ENCODE measurements around the gene LMO7.
"Not testable (repeated sequence)": the region's sequence is repeated elsewhere in the genome, so short reads cannot be mapped to it uniquely, and the experiment has no call there.

LMO7 gene

DNA sequence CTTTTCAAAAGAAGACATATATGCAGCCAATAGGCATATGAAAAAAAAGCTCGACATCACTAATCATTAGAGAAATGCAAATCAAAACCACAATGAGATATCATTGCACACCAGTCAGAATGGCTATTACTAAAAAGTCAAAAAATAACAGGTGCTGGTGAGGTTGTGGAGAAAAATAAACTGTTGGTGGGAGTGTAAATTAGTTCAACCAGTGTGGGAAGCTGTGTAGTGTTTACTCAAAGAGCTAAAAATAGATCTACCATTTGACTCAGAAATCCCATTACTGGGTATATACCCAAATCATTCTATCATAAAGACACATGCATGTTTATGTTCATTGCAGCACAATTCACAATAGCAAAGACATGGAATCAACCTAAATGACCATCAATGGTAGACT is 106.9 kb downstream of the LMO7 start:
- not testable (repeated sequence) for DNase-seq (ENCODE audit: low spot score)

DNA sequence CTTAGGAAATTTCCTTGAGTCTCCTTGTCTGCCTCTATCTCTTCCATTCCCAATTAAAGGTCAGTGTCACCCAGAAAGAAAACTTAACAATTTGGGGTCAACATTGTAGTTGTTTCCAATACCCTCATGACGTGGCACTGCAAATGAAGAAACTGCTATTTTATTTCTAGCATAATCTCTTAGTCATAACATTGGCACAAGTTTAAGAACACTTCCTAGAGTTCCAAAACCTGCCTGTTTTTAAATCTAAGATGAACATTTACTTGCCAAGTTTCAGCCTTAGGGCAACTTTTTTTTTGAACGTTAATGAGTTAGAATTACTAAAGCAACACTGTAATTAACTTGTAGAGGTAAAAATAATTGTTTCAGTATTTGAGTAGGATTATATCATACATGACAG is 108.0 kb downstream of the LMO7 start:
- no peak for DNase-seq (ENCODE audit: low spot score)

DNA sequence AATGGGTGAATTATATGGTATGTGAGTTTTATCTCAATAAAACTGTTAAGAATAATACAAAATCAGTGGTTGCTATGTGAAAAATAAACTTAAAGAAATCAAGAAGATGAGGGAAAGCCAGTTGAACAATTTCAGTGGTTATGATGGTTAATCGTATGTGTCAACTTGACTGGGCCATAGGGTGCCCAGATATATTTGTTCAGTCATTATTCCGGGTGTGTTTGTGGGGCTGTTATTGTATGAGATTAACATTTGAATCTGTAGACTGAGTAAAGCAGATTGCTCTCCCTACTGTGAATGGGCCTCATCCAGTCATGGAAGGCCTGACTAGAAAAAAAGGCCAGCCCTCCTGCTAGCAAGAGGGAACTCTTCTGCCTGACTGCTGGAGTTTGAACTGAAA is 109.3 kb downstream of the LMO7 start:
- DNase-seq (ENCODE audit: low spot score) = no peak

DNA sequence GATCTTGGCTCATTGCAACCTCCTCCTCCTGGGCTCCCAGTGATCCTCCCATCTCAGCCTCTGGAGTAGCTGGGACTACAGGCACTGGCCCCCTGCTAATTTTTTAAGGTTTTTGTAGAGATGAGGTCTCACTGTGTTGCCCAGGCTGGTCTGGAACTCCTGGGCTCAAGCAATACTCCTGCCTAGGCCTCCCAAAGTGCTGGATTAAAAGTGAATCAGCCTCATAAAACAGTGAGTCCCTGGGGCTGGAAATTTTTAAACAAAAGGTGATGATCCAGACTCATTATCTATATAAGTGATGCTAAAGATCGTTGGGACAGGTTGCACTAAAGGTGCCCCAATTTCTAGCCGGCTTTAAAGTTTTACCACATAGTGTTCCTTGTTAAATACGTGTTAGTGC is 112.7 kb downstream of the LMO7 start:
- no peak for DNase-seq (ENCODE audit: low spot score)

DNA sequence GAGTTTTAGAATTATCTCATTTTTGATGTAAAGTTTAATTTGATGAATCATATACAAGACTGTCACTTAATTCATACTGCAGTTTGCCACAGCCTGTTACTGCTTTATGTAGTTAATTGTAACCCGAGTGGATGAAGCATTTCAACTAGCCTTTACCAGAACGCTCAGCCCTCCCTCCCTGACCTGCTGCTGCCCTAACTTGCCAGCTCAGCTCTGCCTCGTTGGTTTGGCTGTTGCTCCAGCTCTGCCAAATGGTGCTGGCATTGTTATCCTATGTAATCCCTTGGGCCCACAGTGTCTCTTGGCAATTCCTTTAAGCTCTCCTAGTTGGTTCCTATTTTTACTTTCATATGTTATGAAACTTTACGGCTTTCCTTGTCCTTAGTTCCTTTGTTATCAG is 113.3 kb downstream of the LMO7 start:
- no peak for DNase-seq (ENCODE audit: low spot score)

DNA sequence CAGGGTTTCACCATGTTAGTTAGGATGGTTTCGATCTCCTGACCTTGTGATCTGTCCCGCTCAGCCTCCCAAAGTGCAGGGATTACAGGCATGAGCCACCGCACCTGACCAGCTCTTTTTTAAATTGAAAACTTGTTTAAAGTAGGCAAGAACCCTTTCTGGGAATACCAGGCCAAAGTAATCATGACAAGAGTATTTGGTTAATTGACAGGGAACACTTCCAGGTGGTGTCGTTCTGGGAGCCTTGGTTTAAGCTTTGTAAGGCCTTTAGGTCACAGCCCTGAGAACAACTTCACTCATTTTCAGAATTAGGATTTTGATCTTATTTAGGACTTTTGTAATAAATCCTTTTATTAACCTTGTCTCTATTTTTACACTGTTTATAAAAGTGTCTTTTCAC is 115.2 kb downstream of the LMO7 start:
- no peak for DNase-seq (ENCODE audit: low spot score)

DNA sequence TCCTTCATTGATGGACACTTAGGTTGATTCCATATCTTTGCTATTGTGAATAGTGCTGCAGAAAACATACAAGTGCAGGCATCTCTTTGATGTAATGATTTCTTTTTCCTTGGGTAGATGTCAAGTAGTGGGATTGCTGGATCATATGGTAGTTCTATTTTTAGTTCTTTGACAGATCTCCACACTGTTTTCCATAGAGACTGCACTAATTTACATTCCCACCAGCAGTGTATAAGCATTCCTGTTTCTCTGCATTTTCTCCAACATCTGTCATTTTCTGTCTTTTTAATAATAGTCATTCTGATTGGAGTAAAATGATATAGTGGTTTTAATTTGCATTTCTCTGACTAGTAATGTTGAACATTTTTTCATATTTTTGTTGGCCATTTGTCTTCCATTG is 116.7 kb downstream of the LMO7 start:
- no peak for DNase-seq (ENCODE audit: low spot score)

DNA sequence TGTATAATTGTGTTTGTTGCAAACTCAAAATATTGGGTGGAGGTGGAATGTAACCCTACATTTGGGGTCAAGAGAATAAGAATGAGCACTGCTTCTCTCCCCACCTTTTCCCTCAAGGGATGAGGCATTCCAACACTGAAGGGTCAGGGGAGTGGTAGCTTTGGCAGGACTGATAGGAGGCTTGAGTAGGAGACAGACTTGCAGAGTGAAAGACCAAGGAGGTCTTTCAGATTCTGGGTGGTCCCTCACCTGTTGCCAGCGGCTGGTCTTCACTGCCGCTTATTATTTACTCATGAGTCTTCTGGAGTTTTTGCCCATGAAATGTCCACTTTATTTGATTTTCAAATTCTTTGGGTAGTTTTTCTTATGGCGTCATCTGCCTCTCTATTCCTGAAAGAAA is 118.8 kb downstream of the LMO7 start:
- DNase-seq (ENCODE audit: low spot score) = no peak

DNA sequence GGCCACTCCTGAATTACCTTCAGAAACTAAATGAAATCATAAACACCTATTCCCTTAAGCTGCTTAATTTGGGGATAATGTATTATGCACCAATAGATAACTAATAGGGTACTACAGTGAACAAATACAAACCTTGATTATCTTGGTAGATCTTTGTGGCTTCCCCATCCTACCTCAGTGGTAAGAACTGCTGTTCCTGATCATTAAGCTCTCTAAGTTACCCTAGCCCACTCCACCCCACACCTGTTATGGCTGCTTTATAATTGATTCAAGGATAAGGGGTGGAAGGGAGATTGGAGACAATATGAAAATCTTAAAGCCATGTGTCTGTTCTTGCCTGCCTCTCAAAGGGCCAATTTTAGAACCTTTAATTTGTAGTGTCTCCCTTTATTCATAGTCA is 121.2 kb downstream of the LMO7 start:
- no peak for DNase-seq (ENCODE audit: low spot score)

DNA sequence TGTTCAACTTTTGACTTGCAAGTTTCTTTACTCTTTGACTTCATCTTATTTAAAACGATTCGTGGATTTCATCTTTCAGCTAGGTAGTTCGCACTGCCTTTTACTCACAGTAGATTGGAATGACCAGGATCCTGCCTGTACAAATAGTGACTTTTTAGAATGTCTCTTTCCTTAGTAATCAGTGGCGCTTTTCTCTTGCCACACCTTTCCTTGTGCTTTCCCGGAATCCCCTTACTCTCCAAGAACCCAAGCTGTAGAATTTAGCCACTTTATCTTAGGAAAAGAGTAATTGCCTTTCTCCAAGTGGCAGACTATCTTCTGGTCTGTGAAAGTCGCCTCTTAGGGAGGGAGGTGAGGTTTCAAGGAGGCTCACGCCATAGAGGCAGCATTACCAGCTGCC is 123.4 kb downstream of the LMO7 start:
- no peak for DNase-seq (ENCODE audit: low spot score)

DNA sequence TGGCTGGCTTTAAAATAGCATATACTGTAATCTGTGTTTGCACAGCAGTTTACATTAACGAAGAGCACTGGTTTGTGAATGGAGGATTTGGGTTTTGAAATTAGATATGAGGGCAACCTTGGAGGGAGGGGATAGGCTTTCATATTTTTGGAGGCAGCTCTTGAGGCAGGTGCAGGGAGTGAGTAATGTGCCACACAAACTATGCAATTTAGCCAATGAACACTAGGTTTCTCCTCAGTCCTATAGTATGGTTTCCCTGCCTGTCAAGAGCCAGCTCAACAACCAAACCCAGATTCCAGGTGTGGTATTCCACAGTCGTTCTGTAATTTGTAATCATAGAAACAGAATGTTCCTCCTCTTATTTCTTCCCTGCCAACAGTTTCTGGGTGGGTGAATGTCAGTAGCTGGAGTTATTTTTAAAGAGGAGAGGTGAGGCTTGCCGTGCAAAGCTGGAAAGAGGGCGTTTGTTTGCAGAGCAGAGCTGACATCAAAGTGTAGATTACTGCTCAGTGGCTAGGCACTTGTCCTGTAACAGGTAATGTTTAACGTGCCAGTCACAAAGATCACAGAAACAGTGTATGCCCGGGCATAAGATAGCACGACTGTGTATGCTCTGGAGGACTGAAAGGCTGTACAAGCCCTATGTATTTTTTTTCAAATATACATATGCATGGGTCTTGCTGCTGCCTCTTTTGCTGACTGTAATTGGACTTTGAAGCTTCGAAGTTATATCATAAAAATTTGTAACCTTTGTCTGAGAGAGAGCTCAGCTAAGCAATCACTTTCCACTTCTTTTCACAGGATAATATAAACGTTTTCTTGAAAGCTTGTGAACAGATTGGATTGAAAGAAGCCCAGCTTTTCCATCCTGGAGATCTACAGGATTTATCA is 124.2 kb downstream of the LMO7 start:
- DNase-seq (ENCODE audit: low spot score) = peak; percentile 92

DNA sequence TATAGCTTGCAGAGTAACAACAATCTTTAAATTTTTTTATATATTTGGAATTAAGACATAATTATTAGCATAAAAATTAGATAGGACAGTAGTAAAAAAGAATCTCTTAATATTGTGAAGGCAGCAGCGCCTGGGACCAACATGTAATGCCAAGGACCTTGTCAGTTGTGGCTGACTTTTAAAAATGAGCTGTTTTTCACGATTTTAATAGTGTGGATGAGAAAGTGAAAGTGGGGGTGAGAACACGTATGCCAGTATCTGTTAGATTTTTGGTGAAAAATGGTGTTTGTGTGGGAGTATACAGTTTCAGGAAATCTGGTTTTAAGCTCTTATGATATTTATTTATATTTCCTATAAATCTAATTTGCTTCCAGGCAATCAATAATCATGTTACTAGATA is 125.2 kb downstream of the LMO7 start:
- DNase-seq (ENCODE audit: low spot score) = no peak

DNA sequence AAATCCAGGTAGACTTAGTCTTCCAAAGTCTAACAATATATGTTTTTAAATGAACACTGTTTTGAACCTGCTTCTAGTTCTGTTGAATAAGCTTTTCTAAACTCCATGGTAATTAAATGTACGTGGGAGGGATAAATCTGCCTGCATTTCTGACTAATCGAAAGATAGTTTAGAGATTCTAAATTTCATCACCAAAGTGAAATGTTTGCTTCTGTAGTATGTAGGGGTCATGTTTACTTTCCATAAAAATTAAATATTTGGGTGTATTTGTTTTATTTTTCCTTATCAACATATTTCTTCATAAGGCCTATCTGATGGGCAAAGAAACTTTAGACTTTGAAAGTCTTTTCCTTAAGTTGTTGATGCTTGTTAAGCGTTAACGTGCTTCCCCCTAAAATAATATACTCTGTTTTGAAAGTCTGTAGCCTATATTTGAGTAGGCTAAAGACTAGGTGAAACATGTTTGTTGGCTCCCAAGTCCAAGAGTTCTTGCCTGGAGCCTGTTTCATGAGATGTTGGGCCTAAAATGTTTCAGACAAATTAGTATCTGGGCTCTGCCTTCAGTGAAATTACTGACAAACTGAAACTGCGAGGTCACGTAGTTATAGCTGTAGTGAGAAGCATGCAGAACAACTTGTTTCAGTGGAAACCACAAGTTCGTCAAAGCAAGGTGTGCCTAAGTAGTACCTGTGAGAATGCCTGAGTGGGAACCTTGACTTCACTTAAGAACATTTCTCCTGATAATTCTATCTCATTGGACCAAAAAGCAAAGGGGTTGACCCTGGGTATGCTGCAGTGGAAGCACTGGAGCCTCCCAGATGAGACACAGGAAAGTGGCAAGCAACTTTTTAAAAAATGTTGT is 126.2 kb downstream of the LMO7 start:
- no peak for DNase-seq (ENCODE audit: low spot score)

DNA sequence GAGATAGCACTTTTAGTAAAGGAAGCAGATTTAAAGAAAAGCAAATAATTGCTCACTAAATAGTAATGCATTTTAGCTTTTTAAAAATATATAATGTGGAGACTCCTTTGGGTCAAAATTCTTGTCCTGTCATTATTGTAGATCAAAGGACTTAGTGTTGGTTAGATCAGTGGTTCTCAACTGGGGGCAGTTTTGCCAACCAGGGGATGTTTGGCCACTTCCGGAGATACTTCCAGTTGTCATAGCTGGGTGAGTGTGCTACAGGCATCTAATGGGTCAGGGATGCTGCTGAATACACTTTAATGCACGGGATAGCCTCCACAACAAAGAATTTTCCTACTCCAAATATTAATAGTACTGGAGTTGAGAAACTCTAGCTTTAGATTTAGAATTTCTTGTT is 126.8 kb downstream of the LMO7 start:
- no peak for DNase-seq (ENCODE audit: low spot score)

DNA sequence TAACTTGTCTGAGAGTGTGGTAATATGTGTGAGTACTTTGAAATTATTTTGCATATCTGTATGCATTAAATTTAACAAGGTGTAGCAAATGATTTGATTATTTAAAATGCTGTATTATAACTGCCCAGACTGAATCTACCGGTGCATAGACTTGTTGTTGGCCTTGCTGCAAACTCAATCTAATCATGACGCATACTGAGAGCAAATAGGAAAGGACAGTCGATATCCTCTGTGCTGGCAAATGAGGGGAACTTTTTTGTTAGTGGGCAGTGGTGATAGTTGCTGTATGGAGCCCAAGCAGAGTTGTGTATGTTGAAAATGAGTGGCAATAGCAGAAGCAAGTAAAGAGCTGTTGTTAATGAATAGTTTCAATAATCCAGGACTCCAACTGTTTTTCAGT is 127.4 kb downstream of the LMO7 start:
- DNase-seq (ENCODE audit: low spot score) = no peak

DNA sequence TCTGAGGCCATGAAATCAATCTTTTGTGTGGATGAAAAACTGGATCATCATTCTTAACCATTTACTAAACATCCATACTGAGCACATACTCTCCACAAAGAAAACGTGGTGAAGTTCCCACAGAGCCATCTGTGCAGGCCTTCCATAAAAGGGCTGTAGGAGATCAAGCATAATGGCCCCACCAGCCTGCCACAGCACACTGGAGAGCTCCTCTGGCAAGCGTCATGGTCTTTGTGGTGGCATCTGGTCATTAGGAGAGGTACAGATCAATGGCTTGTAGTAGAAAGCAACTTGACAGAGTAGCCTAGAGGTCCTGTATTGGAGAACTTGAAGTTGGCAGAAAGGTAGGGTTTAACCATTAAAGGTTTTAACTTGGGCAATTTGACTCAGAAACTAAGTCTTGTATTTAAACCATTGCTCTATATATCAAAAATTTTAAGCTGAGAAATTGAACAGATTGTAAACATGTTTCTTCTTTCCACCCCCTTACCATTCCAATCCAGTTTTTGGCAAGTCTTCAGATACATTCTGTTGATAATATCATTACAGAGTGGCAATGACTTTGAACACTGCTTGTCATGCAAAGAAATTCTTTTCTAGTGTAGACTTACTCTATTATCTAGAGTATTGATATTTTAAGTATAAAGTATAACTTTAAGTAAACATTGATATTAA is 128.3 kb downstream of the LMO7 start:
- no peak for DNase-seq (ENCODE audit: low spot score)

DNA sequence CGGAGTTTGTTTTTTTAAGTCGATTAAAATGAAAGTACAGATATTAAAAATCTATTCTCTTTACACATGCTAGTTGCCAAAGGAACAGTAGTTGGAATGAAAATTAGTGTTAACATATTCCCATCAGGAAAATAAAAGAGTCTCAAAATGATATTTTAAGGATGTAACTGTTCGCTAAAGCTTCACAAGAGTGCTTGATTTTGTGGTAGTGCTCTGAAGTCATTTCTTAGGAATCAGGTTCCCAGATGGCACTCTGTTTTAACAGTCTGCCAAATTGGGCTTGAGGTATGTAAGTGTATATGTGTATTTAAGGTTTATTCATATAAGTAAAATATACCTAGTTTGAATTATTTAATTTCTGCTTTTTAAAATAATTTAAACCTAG is 128.8 kb downstream of the LMO7 start:
- DNase-seq (ENCODE audit: low spot score) = no peak

DNA sequence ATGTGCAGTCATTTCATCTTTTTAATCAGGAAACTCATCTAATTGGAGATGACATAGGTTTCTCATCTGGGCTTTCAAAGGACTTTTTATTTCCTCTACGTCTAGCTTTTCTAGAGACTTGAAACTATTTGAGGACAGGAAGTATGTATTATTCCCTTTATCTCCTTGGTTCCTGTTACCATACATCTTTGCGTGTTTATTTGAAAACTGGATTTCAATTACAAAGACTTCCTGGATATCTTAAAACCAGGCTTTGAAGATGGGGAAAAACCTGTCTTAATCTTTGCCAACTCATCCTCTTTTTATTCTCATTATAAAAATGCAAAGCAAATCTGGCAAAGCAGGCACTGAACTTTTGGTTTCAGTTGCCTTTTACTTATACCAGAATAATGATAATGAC is 130.5 kb downstream of the LMO7 start:
- DNase-seq (ENCODE audit: low spot score) = no peak

DNA sequence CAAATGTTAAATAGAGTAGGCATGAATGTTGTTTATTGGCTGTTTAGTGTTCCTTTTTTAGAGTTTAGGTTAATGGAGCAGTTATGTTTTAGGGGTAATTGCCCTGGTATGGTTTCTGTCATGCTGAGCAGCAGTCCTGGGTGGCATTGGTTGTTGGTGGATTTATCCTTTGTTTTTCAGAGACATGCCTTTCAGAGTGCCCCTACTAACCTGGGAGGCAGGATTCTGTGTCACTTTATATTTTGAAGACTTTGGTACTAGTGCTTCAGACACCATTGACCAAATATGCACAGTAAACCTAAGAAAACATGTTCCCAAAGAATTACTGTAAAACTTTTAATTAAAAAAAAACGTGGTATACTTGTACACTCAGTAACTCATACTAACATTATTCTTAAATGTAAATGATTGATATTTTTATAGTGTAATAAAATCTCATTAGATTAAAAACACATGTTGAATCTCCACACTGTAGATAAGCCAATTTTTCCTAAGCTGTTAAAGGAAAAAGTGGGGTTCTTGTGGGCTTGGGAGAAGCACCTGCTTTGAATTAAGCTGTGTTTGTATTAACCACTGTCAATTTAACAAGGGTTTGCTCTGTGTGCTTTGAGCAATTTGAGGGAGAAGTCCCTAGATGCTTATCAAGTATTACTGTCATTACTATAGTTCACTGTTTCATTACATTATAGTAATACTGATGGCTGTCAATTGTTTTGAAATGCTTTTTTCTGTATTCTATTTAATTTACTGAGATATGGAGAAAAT is 133.2 kb downstream of the LMO7 start:
- no peak for DNase-seq (ENCODE audit: low spot score)

DNA sequence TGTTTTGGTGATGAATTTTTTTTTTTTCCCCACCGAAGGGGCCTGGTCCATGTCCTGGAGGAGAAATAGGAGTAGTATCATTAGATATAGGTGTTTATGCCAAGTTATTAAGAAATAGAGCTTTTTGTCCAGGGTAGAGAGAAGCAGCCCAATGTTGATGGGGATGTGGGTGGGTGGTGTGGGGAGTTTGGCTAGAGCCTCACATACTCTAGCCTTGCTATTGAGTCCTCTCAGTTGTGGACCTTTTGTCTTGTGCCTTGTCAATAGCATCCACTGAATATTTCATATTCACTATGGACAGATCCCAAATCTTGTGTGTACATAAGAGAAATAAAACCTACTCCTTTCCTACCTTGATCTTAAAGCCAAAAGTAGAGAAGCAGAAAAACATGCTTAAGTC is 134.0 kb downstream of the LMO7 start:
- DNase-seq (ENCODE audit: low spot score) = no peak

DNA sequence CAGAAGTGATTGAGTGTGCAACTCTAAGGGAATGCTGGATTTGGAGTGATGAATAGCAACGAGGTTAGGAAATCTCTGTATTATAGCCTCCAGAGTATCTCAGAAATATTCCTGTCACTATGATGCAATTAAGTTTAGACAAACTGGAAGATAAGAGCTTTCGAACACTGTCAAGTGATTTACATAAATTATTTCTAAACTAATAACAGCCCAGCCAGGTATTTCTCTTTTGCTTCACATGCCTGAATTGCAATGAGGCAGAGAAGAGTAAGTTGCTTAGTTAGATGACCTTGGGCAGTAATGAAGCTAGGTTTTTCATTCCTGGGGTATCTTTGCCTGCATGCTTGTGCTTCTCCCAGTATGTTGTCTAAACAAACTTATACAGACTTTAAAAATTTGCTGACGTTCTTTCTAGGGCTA is 134.5 kb downstream of the LMO7 start:
- DNase-seq (ENCODE audit: low spot score) = no peak

DNA sequence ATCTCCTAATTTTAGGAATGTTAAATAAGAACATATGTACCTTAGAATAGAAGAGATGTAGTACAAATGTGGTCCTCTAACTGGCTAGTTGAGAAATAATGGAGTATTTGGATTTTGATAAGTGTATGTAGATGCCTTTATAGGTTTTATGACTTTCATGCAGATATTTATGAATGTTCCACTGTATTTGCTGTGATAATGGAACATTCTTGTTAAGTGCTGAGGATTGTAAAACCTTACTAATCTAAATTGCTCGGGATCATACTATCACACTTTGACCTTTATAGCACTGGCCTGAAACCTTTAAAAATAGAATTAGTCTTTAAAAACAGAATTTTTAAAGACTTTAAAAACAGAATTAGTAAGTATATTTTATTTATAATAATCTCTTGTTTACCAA is 135.1 kb downstream of the LMO7 start:
- no peak for DNase-seq (ENCODE audit: low spot score)

Measured in LoVo (cell line).